ENCODE measurements around the gene CCDC17. TPM values are rescaled to one million over a fixed set of nuclear protein-coding genes. Genes with fewer than 3 reads are reported as not detected.
"Not testable (repeated sequence)": the region's sequence is repeated elsewhere in the genome, so short reads cannot be mapped to it uniquely, and the experiment has no call there.

Gene CCDC17
- total RNA-seq, 2 donors from 2014 or later, result 2.8 to 5.6 TPM

GRCh38 chr1:45629035-45629434, 5.2 kb upstream of the CCDC17 start:
- intact Hi-C loops (cut with DNase I, micrococcal nuclease), result no loop called here

GRCh38 chr1:45622524-45623394, 1.1 kb downstream of the CCDC17 start:
- no peak for DNase-seq
- intact Hi-C loops (cut with DNase I, micrococcal nuclease), result no loop called here
- peak; percentile 12 for ATAC-seq

More at GRCh38 chr1:45629035-45629434, 5.2 kb upstream of the CCDC17 start:
- peak; percentile 24 for ATAC-seq
- DNase-seq, result no peak

- DNase-seq (no peak), ATAC-seq (peak; percentile 8)
- intact Hi-C loops (cut with DNase I, micrococcal nuclease), result no loop called here
These were observed 1.8 kb downstream of the CCDC17 start for GRCh38 chr1:45621895-45622523.

GRCh38 chr1:45621501-45621836, 2.4 kb downstream of the CCDC17 start:
- ATAC-seq (peak; percentile 26), DNase-seq (no peak)
- intact Hi-C loops (cut with DNase I, micrococcal nuclease), result no loop called here

- intact Hi-C loops (cut with DNase I, micrococcal nuclease), result no loop called here
- peak; percentile 4 for ATAC-seq
These were observed 3.0 kb downstream of the CCDC17 start for GRCh38 chr1:45620588-45621500.

GRCh38 chr1:45619149-45619921, 4.5 kb downstream of the CCDC17 start:
- ATAC-seq, result no peak
- intact Hi-C loops (cut with DNase I, micrococcal nuclease), result no loop called here
- no peak for DNase-seq

More at GRCh38 chr1:45620588-45621500, 3.0 kb downstream of the CCDC17 start:
- DNase-seq, result no peak

GRCh38 chr1:45617618-45618017, 6.2 kb downstream of the CCDC17 start:
- DNase-seq (no peak), ATAC-seq (no peak)
- intact Hi-C loops (cut with DNase I, micrococcal nuclease), result no loop called here

GRCh38 chr1:45615885-45616284, 8.0 kb downstream of the CCDC17 start:
- DNase-seq (no peak), ATAC-seq (no peak)
- intact Hi-C loops (cut with DNase I, micrococcal nuclease), result no loop called here

GRCh38 chr1:45612941-45613579, 10.8 kb downstream of the CCDC17 start:
- ATAC-seq (no peak), DNase-seq (no peak)
- intact Hi-C loops (cut with DNase I, micrococcal nuclease), result no loop called here

- ATAC-seq, result no peak
- DNase-seq, result no peak
- intact Hi-C loops (cut with DNase I, micrococcal nuclease), result no loop called here
These were observed 13.1 kb downstream of the CCDC17 start for GRCh38 chr1:45610589-45611226.

GRCh38 chr1:45608175-45609156, 15.4 kb downstream of the CCDC17 start:
- DNase-seq, result peak in 1 of 2 donors; percentile 24
- intact Hi-C loops (cut with DNase I, micrococcal nuclease), result no loop called here
- no peak for ATAC-seq

GRCh38 chr1:45607404-45608074, 16.3 kb downstream of the CCDC17 start:
- DNase-seq (no peak), ATAC-seq (no peak)
- intact Hi-C loops (cut with DNase I, micrococcal nuclease), result no loop called here

- ATAC-seq (no peak), DNase-seq (no peak)
- intact Hi-C loops (cut with DNase I, micrococcal nuclease), result no loop called here
These were observed 19.6 kb downstream of the CCDC17 start for GRCh38 chr1:45604239-45604638.

GRCh38 chr1:45596765-45597164, 27.1 kb downstream of the CCDC17 start:
- ATAC-seq; DNase-seq; intact Hi-C loops (cut with DNase I, micrococcal nuclease): not testable (repeated sequence)

- no peak for DNase-seq
- intact Hi-C loops (cut with DNase I, micrococcal nuclease), result no loop called here
- no peak for ATAC-seq
These were observed 29.4 kb downstream of the CCDC17 start for GRCh38 chr1:45594412-45594811.

- intact Hi-C loops (cut with DNase I, micrococcal nuclease), result loop anchor here in 1 of 2 donors (10.0 kb wide), 1 partner anchor 95 kb away; the partner anchor contains the start of genes GPBP1L1 and TMEM69
- ATAC-seq, result peak; percentile 37
- DNase-seq, result no peak
These were observed 34.0 kb downstream of the CCDC17 start for GRCh38 chr1:45589861-45590260.

Data from left colon (tissue), 2 donors.